ENCODE results near the gene TRIO.

DNA sequence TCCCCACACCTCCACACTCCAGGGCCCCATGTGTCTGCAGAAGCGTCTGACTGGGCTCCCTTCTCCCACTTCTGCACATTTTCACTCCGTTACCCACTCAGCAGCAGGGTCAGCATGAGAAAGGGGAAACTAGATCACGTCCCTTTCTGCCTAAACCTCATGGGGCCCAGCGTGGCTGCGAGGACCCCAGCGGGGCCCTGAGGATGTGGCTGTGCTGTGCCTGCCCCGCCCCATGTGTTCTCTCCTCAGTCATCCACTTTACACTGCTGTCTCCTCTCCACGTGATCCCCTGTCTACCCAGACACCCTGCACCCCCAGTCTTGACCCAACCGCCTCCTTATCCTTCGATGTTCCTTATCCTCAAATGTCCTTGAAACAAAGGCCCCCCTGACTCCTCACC lies 378.6 kb downstream of the TRIO start:
- TF ChIP-seq POLR2A (IDR thresholded peaks at IDR 0.05), result no peak
- TF ChIP-seq, protein P1, sequence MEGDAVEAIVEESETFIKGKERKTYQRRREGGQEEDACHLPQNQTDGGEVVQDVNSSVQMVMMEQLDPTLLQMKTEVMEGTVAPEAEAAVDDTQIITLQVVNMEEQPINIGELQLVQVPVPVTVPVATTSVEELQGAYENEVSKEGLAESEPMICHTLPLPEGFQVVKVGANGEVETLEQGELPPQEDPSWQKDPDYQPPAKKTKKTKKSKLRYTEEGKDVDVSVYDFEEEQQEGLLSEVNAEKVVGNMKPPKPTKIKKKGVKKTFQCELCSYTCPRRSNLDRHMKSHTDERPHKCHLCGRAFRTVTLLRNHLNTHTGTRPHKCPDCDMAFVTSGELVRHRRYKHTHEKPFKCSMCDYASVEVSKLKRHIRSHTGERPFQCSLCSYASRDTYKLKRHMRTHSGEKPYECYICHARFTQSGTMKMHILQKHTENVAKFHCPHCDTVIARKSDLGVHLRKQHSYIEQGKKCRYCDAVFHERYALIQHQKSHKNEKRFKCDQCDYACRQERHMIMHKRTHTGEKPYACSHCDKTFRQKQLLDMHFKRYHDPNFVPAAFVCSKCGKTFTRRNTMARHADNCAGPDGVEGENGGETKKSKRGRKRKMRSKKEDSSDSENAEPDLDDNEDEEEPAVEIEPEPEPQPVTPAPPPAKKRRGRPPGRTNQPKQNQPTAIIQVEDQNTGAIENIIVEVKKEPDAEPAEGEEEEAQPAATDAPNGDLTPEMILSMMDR (IDR thresholded peaks at IDR 0.05), result no peak
